Pulmonary artery endothelial cell (primary cell): ENCODE data around the gene SLC47A2. TPM values are rescaled to one million over a fixed set of nuclear protein-coding genes. Genes with fewer than 3 reads are reported as not detected.
"Not testable (repeated sequence)": the region's sequence is repeated elsewhere in the genome, so short reads cannot be mapped to it uniquely, and the experiment has no call there.

Experiments used
- DNase-seq: peaks from one replicate; pipeline ENCODE4 v3.0.0-alpha.2; 2011; ENCODE audit warnings: low read depth, low spot score
- total RNA-seq: library from RNA; depleted of rRNA; stranded (reverse); fragments of >200 nt; gene quantifications from 2 replicates; pipeline ENCODE4 v1.2.3, GENCODE V29; 2014

The SLC47A2 gene
- total RNA-seq, 1 donor from 2014 or later = not detected

DNA sequence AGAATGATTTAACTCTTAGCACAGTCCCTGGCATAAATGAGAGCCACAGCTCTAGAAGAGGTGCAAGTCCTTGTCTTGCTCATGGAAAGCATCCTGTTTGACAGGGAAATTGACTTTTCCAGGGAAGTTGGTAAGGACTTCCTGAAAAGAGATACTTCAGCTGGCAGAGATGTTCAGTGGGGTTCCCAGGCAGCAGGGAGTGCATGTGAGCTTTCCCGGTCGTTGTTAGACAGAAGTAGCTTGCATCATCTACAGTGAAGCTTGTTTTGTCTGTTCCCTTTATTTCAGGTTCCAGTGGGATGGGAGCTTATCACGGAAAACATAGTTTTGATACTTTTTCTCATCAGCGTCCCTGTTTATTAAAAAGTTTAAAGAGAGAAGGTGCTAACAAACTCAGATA, 45.0 kb downstream of the SLC47A2 start:
- no peak for DNase-seq

DNA sequence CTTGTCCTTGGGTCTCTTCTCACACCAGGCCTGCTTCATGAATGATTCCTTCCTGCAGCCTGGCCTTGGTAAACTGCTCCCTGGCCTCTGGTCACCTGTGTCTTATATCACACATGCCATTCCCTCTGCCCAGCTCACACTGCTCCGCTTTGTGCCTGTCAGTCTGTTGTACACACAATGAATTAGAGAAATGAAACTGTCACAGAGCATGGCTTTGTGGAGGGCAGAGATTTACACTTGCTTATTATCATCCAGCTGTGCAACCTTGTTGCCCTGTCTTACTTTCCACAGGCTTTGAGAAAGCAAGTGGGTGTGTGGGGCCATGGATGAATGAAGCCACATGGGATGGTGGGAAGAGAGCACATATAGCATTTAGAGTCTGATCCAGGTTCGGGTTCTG, 45.5 kb downstream of the SLC47A2 start:
- DNase-seq = no peak

DNA sequence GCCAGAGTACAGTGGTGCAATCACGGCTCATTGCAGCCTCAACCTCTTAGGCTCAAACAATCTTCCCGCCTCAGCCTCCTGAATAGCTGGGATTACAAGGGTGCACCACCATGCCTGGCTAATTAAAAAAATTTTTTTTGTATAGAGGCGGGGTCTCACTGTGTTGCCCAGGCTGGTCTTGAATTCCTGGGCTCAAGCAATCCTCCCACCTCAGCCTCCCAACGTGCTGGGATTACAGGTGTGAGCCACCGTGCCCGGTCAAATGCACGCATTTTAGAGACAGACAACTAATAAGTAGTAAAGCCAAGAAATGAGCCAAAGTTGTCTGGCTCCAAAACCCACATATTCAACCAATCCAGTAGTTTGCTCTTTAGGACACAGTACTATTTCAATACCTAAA, 46.7 kb downstream of the SLC47A2 start:
- DNase-seq = not testable (repeated sequence)

DNA sequence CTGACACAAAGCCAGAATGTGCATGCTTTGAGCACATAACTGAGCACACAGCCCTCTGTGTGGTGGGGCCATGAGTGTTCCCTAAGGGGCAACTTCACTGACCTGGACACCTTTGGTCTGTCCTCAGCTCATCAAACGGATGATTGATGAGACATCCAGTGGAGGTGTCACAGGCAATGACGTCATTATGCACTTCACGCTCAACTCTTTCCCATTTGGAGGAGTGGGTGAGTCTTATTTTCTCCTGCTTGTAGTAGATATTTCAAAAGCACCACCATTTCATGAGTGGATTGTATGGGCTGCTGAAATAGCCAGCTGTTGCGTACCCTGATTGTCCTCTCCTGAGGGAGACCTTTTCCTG, 51.6 kb downstream of the SLC47A2 start:
- no peak for DNase-seq

DNA sequence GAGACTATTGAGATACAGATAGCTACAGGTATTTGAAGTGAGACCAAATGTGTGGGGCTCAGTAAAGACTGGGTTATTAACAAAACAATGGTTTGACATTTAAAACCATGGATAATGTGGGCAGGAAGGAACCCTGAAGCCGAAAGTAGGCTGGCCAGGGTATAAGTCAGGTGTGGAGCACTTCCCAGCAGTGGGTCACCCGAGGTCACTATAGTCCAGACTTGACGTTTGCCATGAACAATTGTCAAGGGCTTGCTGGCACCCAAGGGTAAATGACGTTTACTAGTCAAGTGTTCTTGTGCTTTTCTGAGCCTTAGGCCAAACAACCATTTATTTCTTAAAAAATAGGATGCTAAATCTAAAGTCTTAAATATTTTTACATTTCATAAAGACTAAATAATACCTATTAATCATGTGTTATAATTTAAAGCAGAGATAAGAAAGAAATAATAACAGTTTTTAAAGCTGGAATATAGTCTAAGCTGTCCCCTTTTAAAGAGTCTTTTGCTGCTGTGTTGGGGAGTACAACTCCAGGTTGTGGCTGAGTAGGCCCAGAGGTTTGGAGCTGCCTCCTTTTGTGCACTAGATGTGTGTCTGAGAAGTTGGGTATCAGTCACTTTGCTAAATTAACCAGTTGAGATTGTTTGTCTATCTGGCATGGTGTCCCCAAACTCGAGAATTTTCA, 52.1 kb downstream of the SLC47A2 start:
- no peak for DNase-seq

DNA sequence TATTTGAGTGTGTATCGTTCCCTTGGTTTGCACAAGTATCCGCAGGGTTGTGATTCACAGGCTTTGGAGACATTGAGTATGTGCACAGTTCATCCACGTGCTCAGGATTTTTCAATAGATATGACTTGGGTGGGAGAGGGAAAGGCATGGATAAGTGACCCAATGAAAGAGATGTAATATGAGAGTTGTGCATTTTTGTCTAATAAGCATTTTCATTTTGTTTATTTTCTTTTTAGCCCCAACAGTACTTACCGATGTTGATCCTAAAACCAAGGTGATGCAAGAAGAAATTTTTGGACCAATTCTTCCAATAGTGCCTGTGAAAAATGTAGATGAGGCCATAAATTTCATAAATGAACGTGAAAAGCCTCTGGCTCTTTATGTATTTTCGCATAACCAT, 53.3 kb downstream of the SLC47A2 start:
- no peak for DNase-seq

DNA sequence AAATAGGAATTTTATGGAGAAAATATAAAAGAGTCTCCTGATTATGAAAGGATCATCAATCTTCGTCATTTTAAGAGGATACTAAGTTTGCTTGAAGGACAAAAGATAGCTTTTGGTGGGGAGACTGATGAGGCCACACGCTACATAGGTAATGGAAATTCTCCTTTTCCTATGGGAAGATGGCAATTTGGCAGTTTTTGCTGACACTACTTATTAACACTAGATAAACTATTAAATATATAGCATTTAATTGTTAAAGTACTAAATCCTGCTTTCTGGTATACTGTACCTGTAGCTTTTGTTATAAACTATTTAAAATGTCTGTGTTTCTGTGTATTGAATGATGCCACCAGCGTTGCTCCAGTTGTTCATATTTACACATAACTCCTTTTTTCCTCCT, 55.3 kb downstream of the SLC47A2 start:
- DNase-seq = no peak

DNA sequence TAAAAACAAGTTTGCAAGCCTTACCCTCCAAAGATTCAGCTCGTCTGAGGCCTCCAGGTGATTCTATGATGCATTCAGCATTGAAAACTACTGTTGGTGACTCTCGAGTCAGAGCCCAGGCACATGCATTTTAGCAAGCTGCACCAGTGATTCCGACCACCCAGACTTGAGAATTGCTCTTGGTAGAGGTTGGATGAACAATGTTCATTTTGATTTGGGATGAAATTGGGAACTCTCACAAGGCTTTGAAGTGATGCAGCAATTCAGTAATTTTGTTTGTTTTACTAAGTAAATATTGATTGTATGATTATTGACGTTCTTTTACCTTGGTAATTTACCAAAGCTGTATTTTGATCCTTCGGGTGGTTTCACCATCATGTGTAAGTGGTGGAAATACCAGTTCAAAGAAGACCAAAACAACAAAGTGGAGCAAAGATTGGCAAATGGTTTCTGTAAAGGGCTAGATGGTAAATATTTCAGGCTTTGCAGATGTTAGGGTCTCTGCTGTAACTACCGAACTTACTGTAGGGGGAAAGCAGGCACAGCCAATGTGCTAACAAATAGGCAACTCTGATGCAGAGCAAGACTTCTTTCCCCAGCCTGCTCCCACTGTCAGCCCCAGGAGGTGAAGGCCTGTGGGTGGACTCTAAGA, 56.0 kb downstream of the SLC47A2 start:
- DNase-seq = no peak

DNA sequence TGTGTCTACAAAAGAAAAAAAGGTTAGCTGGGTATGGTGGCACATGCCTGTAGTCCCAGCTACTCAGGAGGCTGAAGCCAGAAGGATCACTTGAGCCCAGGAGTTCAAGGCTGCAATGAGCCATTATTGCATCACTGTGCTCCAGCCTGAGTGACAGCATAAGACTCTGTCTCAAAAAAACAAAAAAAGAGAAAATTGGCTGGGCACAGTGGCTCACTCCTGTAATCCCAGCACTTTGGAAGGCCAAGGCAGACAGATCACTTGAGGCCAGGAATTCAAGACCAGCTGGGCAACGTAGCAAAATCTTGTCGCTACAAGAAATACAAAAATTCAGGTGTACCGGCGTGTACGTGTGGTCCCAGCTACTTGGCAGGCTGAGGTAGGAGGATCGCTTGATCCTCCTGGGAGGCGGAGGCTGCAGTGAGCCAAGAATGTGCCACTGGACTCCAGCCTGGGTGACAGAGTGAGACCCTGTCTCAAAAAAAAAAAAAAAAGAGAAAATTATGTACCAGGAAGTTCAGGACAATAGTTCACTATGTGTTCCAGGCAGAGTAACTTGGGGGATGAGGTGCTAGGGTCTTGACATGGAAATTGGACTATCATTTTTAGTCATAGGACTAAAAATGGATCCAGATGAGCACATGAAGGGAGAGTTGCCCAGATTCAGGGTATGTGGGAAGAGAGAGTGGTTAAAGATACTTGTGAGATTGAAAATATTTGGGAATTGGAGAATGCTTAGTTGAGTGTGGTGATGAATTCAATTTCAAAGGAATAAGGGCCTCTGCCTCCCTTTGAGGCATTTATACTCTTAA, 56.8 kb downstream of the SLC47A2 start:
- no peak for DNase-seq

DNA sequence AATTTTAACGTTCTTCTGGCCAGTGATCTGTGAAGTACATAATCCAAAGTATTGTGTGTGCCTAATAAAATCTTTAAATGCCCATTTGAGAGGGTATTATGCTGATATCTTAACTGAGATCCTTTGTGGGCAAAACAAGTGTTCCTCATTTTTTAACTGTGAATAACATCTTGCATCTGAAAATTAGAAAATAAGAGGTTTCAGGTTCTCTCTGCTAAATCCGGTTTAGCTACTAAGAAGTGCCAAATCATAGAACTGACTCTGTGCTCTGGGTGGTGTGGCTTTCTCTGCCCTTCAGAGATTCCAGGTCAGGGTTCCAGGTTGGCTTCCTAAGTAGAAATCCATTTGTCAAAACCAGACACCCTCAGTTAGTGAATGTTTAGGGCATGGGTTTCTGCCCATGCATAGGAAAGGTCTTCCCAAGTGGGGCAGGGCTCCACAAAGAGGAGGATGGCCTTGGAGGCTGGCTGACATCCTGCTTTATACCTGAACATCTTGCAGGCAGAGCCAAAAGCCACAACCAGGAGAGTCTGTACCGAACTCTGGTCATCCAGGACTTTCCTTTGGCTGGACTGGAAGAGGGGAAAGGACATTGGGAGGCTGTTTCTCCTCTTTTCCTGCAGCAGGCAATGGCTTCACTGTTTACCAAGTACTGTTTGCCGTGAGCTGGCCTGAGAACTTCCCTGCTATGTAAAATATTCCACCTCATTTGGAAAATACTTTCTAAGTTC, 59.4 kb downstream of the SLC47A2 start:
- DNase-seq = no peak

DNA sequence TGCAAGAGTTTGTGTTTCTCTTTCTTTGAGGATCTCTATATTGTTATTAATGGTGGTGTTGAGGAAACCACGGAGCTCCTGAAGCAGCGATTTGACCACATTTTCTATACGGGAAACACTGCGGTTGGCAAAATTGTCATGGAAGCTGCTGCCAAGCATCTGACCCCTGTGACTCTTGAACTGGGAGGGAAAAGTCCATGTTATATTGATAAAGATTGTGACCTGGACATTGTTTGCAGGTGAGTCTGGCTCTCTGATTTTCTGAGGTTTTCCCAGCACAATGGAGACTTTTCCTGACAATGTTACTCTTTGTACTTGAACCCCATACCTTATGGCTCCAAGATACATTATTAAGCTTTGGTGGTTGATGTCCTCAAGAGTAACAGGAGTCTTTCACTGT, 60.0 kb downstream of the SLC47A2 start:
- DNase-seq = no peak

DNA sequence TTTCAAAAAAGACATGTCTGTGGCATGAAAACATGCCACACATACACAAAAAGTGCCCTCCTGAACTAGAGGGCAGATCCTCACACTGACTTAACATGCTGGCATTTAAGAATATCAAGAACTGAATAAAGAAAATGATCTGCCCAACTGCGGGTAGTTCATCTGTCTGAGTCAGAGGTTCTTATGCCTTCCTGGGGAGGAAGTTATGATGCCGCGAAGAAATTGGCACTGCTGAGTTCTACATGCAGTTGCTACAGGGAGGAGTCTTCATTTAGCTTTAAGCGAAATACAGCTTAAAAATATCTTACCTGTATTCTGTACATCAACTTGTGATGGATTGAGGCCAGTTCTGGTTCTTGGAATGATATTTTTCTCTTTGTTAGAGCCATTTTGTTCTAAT, 61.5 kb downstream of the SLC47A2 start:
- no peak for DNase-seq

DNA sequence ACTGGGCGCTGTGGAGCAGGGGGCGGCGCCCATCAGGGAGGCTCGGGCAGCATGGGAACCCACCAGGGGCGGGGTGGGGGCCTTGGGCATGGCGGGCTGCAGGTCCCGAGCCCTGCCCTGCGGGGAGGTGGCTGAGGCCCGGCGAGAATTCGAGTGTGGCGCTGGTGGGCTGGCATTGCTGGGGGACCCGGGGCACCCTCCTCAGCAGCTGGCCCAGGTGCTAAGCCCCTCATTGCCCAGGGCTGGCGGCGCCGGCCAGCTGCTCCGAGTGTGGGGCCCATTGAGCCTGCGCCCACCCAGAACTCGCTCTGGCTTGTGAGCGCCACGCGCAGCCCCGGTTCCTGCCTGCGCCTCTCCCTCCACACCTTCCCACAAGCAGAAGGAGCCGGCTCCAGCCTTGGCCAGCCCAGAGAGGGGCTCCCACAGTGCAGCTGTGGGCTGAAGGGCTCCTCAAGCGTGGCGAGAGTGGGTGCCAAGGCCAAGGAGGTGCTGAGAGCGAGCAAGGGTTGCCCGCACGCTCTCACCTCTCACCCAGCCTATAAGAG, 62.0 kb downstream of the SLC47A2 start:
- DNase-seq = no peak

DNA sequence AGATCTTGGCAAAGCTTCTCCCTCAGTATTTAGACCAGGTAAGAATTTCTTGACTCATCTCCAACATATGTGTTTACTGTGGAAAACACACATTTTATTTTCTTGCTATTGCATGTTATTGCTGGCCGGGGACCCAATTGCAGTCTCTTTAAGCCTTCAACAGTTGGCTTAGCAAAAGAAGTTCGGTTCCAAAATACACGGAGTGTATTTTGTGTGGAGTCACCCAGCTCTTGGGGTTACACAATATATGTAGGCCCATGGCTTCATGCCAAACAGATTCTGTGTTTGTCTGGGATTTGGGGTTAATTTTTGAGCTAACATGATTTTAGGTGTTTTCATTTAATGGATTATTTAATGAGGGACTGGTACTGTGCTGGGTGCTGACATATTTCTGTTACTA, 63.8 kb downstream of the SLC47A2 start:
- DNase-seq = no peak

DNA sequence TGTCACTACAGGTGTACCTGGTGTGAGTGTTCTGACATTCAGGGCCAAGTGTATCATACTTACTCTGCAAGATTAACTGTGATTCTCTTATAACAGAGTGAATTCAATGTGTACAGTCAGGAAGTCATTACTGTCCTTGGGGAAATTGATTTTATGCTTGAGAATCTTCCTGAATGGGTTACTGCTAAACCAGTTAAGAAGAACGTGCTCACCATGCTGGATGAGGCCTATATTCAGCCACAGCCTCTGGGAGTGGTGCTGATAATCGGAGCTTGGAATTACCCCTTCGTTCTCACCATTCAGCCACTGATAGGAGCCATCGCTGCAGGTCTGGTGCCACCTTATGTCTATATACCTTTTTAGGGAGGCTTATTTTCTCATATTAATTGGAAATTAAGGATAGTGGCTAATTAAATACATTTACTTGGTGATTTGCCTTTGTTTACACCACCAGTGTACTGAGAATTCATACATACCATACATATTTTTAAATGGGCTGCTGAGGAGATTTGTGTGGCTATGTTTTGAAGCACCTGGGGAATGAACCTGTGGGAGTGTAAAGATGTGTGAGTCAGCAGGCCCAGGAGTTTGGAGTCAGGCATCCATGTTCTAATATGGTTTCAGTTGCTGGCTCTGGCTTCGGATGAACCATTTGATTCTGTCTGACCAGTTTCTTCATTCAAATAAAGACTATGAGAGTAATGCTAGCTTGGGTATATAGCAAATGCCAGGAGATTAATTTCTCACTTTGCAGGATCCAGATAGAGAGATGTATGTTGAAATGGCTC, 64.7 kb downstream of the SLC47A2 start:
- DNase-seq = no peak

DNA sequence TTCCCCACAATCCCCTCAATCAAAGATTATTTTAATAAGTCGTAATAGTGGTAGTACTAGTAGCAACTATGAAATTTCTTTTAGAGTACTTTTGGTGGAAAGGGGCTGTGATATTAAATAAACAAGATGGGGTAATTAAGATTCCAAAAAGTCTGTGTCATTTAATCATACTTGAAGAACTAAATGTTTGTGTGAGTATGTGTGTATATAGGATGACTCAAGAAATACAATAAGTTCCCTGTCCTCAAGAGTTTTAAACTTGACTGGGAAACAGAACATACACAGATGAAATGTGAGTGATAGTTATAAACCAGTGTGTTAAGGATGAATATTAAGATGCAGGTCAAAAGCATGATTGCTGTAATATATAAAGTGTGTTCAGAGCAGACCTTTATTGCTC, 65.6 kb downstream of the SLC47A2 start:
- DNase-seq = no peak

DNA sequence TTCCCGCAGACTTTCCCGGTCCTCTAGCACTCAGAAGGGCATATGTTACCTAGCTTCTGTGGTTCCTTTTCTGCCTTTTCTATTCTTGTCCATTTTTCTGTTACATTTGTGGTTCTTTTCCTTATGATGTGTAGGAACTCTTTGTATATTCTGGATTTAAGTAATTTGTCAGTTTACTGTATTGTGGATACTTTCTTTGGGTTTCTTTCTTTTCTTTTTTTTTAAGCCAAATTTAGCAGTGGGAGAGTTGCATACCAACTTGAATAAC, 67.2 kb downstream of the SLC47A2 start:
- DNase-seq = no peak

DNA sequence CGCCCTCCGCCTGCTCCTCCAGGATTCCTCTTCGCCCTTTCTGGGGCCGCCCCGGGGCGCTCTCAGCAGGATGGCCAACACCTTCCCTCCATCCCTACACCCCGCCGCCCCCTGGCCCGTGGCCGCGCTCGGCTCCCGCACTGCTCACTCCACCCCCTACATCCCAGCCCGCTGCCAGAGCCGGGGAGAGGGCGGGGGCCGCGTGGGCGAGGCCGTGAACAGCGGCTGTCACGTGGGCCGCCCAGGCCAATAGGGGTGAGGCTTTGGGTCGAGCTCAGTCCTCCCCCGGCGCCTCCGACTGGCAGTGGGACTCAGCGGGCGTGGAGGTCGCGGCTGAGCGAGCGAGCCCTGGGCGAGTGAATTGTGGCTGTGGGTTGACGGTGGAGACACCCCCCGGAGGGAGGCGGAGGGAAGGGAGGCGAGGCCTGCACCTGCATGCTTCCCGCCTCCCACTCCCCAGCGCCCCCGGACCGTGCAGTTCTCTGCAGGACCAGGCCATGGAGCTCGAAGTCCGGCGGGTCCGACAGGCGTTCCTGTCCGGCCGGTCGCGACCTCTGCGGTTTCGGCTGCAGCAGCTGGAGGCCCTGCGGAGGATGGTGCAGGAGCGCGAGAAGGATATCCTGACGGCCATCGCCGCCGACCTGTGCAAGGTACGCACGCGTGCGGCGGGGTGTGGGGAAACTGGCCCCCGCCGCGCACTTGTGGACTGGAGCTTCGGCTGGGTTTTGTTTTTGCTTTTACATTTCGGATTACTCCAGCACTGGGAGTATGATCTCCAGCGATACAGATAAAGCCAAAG, 67.7 kb downstream of the SLC47A2 start, which contains the start of gene ALDH3A2:
ALDH3A2 (plus strand) TSS at position 277 of the 799 bp plus-strand sequence; CDS start at position 498, 221 bp downstream.
- DNase-seq = peak; percentile 67

DNA sequence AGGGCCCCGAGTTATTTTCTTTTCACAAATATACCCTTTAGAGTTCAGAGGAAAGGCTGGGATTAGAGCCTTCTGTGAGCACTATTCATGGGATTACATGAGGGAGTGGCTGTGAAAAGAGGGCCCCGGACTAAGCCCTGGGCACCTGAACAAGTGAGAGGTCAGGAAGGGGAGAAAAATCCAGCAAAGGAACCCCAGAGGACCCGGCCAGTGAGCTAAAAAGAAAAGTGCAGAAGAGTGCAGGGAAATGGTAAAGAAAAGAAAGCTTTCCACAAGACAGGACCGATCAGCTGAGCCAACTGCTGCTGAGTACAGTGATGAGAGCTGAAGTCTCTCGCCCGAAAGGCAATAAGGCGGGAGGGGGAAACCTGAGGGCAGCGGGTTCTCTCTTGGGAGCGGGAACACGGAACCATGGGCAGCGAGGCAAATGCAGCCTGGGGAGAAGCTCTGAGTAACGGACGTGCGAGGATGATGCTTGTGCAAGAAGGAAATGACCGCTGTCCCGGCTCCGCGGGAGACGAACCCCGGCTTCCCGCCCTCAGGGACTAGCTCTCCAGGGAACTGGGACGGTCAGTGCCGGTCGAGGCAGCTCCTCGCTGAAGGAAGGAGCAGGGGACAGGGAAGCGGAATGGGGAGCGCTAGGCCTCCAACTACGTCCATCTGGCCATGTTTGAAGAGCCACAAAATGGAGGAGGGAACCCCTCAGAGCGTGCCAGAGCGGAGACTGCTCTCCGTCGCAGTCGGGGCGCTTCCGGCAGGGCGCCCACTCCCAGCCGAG, 68.5 kb downstream of the SLC47A2 start:
- peak; percentile 26 for DNase-seq
